Measurements from ENCODE around the gene THAP9.

Gene THAP9

DNA sequence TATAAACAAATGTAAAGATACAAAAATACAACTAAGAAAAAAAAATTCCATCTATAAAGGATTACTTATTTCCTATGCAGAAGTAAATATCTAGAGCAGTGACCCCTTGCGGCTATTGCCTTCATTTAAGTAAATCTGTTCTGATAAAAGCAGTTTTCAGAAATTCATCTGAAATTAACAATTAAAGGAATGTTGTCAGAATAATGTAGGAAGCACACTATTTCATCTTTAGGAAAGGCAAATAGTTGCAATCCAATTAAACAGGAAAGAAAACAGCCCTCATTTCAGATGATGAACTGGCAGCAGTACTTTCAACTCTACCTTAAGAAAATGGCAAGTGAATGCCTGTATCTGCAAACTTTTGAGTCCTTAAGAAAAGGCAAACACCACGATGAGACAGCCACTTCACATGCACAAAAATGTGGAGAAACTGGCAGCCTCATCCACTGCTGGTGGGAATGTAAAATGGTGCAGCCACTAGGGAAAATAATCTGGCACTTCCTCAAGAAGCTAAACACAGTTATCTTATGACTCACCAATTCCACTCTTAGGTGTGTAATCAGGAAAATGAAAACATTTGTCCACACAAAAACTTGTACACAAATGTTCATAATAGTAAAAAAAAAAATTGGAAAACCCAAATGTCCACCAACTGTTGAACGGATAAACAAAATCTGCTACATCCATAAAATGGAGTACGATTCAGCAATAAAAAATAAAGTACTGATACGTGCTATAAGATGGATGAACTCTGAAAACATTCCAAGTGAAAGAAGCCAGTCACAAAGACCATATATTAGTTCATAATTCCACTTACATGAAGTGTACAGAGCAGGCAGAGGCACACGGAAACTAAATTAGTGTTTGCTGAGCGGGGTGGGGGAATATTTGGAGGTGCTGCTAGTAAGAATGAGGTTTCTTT is 2.0 kb upstream of the THAP9 start:
- TF ChIP-seq, protein P1, sequence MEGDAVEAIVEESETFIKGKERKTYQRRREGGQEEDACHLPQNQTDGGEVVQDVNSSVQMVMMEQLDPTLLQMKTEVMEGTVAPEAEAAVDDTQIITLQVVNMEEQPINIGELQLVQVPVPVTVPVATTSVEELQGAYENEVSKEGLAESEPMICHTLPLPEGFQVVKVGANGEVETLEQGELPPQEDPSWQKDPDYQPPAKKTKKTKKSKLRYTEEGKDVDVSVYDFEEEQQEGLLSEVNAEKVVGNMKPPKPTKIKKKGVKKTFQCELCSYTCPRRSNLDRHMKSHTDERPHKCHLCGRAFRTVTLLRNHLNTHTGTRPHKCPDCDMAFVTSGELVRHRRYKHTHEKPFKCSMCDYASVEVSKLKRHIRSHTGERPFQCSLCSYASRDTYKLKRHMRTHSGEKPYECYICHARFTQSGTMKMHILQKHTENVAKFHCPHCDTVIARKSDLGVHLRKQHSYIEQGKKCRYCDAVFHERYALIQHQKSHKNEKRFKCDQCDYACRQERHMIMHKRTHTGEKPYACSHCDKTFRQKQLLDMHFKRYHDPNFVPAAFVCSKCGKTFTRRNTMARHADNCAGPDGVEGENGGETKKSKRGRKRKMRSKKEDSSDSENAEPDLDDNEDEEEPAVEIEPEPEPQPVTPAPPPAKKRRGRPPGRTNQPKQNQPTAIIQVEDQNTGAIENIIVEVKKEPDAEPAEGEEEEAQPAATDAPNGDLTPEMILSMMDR (IDR thresholded peaks at IDR 0.05) = no peak
- no peak for TF ChIP-seq ZFX (IDR thresholded peaks at IDR 0.05; ENCODE audit: borderline replicate concordance)
- H3K27ac ChIP-seq = peak overlapping the region; percentile 98

GRCh38 chr4:82899374-82900065 is 1.0 kb upstream of the THAP9 start:
- no peak for TF ChIP-seq ZFX (IDR thresholded peaks at IDR 0.05; ENCODE audit: borderline replicate concordance)
- TF ChIP-seq, protein P1 (IDR thresholded peaks at IDR 0.05) = no peak
- H3K27ac ChIP-seq = peak overlapping the region; percentile 98

GRCh38 chr4:82900066-82900410 is 497 bp upstream of the THAP9 start:
- peak overlapping the region; percentile 98 for H3K27ac ChIP-seq
- TF ChIP-seq, protein P1 (IDR thresholded peaks at IDR 0.05) = no peak
- no peak for TF ChIP-seq ZFX (IDR thresholded peaks at IDR 0.05; ENCODE audit: borderline replicate concordance)

GRCh38 chr4:82901183-82901718 is 716 bp downstream of the THAP9 start:
- H3K27ac ChIP-seq = peak overlapping the region; percentile 98
- TF ChIP-seq, protein P1 (IDR thresholded peaks at IDR 0.05) = no peak
- TF ChIP-seq ZFX (IDR thresholded peaks at IDR 0.05; ENCODE audit: borderline replicate concordance) = no peak

- TF ChIP-seq, protein P1 (IDR thresholded peaks at IDR 0.05) = no peak
- TF ChIP-seq ZFX (IDR thresholded peaks at IDR 0.05; ENCODE audit: borderline replicate concordance) = no peak
- no peak overlapping the region for H3K27ac ChIP-seq
These were observed 3.2 kb downstream of the THAP9 start for GRCh38 chr4:82903737-82904136.

DNA sequence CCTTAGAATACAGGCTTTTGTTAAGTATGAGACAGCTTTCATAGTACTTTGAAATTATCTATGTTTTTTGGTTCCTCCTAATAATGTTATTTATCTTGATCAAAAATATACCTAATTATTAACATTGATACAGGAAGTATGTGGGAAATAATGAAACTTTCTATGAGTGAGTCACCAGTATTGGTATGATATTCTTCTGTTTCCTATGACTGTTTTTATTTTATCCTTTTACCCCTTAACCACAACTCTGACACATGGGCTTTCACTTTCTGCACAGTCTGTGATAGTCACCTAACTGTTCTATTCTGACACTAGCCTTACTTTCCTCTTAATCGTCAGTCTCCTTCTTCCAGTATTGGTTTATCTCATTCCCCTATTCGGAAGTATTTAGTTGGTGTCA is 4.7 kb downstream of the THAP9 start:
- H3K27ac ChIP-seq = no peak overlapping the region
- no peak for TF ChIP-seq ZFX (IDR thresholded peaks at IDR 0.05; ENCODE audit: borderline replicate concordance)
- TF ChIP-seq, protein P1 (IDR thresholded peaks at IDR 0.05) = no peak
